ENCODE data around the gene APPBP2.

The APPBP2 gene

DNA sequence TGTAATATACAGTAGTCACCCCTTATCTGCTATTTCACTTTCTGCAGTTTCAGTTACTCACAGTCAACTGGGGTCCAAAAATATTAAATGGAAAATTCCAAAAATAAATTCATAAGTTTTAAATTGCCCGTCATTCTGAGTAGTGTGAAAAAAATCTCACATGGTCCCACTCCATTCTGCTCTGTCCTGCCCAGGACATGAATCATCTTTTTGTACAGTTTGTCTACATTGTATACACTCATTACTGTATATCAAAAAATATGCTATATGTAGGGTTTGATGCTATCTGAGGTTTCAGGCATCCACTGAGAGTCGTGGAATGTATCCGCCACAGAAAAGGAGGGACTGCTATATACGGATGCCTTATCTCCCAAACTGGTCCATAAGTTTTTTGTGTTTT, 16.0 kb upstream of the APPBP2 start:
- H3K27ac ChIP-seq: no peak overlapping the region
- TF ChIP-seq, protein P1, sequence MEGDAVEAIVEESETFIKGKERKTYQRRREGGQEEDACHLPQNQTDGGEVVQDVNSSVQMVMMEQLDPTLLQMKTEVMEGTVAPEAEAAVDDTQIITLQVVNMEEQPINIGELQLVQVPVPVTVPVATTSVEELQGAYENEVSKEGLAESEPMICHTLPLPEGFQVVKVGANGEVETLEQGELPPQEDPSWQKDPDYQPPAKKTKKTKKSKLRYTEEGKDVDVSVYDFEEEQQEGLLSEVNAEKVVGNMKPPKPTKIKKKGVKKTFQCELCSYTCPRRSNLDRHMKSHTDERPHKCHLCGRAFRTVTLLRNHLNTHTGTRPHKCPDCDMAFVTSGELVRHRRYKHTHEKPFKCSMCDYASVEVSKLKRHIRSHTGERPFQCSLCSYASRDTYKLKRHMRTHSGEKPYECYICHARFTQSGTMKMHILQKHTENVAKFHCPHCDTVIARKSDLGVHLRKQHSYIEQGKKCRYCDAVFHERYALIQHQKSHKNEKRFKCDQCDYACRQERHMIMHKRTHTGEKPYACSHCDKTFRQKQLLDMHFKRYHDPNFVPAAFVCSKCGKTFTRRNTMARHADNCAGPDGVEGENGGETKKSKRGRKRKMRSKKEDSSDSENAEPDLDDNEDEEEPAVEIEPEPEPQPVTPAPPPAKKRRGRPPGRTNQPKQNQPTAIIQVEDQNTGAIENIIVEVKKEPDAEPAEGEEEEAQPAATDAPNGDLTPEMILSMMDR (conservative IDR thresholded peaks at IDR 0.05): no peak

DNA sequence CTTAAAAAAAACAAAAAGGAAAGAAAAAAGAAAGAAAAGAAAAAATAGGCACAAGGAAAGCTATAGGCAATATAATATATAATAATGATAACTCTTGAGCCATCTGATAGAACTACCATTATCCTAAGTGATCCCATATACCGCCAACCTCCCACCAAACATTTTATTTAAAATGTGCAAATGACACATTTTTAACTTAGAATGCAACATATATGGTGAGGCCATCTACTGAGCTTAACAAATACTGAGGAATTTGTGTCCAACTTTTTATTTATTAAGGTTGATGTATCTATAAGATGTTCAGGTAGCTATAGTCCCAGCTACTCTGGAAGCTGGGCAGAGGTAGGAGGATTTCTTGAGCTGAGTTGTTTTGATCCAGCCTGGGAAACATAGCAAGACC, 14.4 kb upstream of the APPBP2 start:
- H3K27ac ChIP-seq: no peak overlapping the region
- TF ChIP-seq, protein P1 (conservative IDR thresholded peaks at IDR 0.05): no peak

DNA sequence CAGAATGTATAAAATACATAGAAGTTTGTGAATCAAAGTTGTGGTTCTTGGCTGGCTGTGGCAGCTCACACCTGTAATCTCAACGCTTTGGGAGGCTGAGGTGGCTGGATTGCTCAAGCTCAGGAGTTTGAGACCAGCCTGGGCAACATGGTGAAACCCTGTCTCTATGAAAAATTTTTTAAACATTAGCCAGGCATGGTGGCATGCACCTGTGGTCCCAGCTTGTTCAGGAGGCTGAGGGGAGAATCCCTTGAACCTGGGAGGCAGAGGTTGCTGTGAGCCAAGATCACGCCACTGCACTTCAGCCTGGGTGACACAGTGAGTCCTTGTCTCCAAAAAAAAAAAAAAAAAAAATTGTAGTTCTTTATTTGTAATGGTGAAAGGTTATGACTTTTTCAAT, 13.8 kb upstream of the APPBP2 start:
- no peak overlapping the region for H3K27ac ChIP-seq
- TF ChIP-seq, protein P1 (conservative IDR thresholded peaks at IDR 0.05): no peak

DNA sequence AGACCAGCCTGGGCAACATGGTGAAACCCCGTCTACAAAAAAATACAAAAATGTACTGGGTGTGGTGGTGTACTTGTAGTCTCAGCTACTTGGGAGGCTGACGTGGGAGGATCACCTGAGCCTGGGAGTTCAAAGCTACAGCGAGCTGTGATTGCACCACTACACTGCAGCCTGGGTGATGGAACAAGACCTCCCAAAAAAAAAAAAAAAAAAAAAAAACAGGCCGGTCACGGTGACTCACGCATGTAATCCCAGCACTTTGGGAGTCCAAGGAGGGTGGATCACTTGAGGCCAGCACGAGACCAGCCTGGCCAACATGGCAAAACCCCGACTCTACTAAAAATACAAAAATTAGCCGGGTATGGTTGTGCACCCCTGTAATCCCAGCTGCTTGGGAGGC, 12.7 kb upstream of the APPBP2 start:
- TF ChIP-seq, protein P1 (conservative IDR thresholded peaks at IDR 0.05): no peak
- no peak overlapping the region for H3K27ac ChIP-seq

DNA sequence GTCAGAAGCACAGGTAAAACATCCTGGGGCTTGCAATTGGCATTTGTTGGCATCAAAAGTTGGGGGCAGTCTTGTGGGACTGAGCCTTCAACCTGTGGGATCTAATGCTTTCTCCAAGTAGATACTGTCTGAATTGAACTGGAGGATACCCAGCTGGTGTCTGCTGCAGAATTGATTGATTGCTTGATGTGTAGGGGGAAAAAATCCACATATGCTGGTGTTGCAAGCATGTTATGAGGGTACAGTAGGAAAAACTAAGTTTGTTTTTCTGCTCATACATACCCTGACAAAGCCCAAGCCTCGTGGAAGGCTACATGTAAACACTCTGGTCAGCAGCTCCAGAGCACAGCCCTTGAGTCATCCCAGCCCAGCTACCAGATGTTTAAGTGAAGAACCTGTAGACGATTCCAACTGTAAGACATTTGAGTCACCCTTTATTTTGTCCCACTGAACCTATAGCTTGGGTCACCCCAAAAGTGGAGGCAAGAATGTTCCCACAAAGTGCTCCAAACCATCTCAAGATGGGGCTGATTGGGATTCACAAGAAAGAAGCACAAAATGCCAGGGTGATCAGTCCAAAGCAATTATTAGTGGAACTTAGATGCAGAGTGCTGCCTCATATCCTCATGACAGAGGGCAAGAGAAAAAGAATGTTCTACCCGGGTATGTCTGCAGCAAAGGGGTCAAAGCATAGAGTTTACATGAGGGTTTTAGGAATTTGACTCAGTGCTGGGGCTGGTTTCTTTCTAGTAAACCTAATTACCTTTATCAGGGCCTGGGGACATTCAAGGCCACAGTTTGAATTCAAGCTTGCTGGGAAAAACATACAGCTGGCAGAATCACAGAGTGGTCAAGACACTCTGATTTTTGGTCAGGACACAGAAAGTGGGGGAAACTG, 9.6 kb upstream of the APPBP2 start:
- TF ChIP-seq, protein P1 (conservative IDR thresholded peaks at IDR 0.05): no peak
- no peak overlapping the region for H3K27ac ChIP-seq

DNA sequence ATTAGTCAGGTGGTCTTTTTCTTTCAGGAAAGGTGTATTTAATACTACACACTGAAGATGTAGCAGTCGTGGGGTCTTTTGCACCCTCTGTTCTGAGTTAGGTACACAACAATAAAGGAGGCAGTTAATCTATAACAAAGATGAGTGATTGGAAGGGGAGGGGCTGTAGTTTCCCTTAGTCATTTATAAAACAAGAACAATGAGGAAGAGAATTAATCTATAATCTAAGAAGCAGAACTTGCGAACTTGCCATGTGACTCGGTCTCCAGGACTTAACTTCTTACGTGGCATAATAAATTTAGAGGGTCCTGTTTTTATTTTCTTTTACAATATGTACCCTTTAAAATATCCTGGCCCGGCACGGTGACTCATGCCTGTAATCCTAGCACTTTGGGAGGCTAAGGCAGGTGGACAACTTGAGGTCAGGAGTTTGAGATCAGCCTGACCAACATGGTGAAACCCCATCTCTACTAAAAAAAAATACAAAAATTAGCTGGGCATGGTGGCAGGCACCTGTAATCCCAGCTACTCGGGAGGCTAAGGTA, 8.6 kb upstream of the APPBP2 start:
- H3K27ac ChIP-seq: no peak overlapping the region
- TF ChIP-seq, protein P1 (conservative IDR thresholded peaks at IDR 0.05): no peak

DNA sequence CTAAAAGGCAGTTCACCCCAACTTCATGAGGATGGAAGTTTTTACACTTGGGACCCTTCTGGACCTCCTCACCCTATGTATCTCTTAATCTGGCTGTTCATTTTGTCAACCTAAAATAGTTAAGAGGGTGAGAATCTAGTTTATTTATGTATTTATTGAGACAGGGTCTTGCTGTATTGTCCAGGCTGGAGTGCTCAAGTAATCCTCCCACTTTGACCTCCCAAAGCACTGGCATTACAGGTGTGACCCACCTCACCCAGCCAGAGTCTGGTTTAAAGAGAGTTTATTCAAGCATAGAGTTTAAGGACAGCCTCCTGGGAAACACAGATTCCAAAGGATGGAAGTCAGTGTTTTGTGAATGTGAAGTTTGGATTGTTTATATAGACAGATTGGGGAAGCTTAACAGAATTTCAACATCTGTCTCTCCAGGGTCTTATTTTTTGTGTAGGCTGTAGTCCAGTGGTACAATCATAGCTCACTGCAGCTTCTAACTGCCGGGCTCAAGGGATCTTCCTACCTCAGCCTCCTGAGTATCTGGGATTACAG, 8.0 kb upstream of the APPBP2 start:
- no peak overlapping the region for H3K27ac ChIP-seq
- TF ChIP-seq, protein P1 (conservative IDR thresholded peaks at IDR 0.05): no peak
